H1 (cell line): ENCODE results near the gene ZDHHC8. TPM values are rescaled to one million over a fixed set of nuclear protein-coding genes. Genes with fewer than 3 reads are reported as not detected.

Experiments
- polyA plus RNA-seq, 7 experiments: library from polyadenylated mRNA; depleted of rRNA in 3 of 7; stranded (reverse) in 5 of 7; unstranded in 2 of 7; fragments of >200 nt in 5 of 7; fragments of 200-250 nt in 2 of 7; gene quantifications; 1 replicate in 5 of 7; 2 replicates in 1 of 7; 4 replicates in 1 of 7; pipeline versions ENCODE4 v1.2.1 to v1.2.3, GENCODE V29; 2011 to 2013; ENCODE audit warnings: missing spikeins in 2 of 7, mixed read lengths in 2 of 7
- total RNA-seq: library from RNA; stranded (reverse); fragmentation: NEBNext Ultra II Directional; extraction: Animal tissue kit (Norgen Biotek cat#: 25700); gene quantifications from 2 replicates; pipeline ENCODE4 v1.2.1, GENCODE V29; 2021
- TF ChIP-seq, protein P1 (sequence below): IDR thresholded peaks from 2 replicates; pipeline ENCODE4 v1.6.1; 2011; ENCODE audit warnings: low read length, improper control_type of control experiment

The ZDHHC8 gene
- total and polyA plus RNA-seq, 2 of the 8 experiments (the other 6 are each of a cell fraction or from before 2014, with no cell fraction given) = 18.6 to 65.6 TPM

DNA sequence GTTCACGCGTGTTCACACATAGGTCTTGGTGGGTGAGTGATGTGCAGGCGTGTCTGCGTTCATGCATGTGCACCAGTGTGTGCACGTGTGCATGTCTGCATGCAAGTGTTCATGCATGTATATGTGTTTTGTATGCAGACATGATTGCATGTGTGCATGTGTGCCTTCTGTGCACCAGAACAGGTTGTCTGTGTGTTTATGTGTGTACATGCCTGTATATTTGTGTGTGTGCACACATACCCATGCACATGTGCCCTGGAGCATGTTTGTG, 4.9 kb downstream of the ZDHHC8 start (continued):
- TF ChIP-seq, protein P1, sequence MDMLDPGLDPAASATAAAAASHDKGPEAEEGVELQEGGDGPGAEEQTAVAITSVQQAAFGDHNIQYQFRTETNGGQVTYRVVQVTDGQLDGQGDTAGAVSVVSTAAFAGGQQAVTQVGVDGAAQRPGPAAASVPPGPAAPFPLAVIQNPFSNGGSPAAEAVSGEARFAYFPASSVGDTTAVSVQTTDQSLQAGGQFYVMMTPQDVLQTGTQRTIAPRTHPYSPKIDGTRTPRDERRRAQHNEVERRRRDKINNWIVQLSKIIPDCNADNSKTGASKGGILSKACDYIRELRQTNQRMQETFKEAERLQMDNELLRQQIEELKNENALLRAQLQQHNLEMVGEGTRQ = no peak
